Panc1 (cell line): Measurements from ENCODE around the gene NPB.

Experiments
- CTCF ChIP-seq: fragments of 450-650 bp; IDR thresholded peaks from 2 replicates; pipeline ENCODE4 v1.5.1; 2017; ENCODE audit warnings: mild to moderate bottlenecking
- POLR2AphosphoS5 ChIP-seq: IDR thresholded peaks from 2 replicates; pipeline ENCODE4 v1.6.1; 2012; ENCODE audit warnings: mild to moderate bottlenecking, low read depth, low read length, moderate library complexity
- REST ChIP-seq, 2 experiments: IDR thresholded peaks; 2 replicates each; pipeline ENCODE4 v1.6.1; 2011 to 2012; ENCODE audit warnings: low read depth in 2 of 2, control low read depth in 1 of 2, low read length in 1 of 2, mild to moderate bottlenecking in 1 of 2, moderate library complexity in 1 of 2; ENCODE audit not compliant: insufficient read depth in 1 of 2
- SIN3A ChIP-seq: IDR thresholded peaks from 2 replicates; pipeline ENCODE4 v1.6.1; 2012; ENCODE audit warnings: low read depth, mild to moderate bottlenecking, low read length, moderate library complexity, borderline replicate concordance; ENCODE audit not compliant: insufficient read depth
- TCF7L2 ChIP-seq: IDR thresholded peaks from 2 replicates; pipeline ENCODE4 v1.6.1; 2011; ENCODE audit warnings: mild to moderate bottlenecking, low read depth, low read length, inconsistent platforms

GRCh38 chr17:81909966-81910839 lies 8.2 kb downstream of the NPB start:
- no peak for TF ChIP-seq CTCF
- no peak for TF ChIP-seq REST (IDR thresholded peaks at IDR 0.05; ENCODE audit: insufficient read depth in 1 of 2, low read depth in 2 of 2, low read length in 1 of 2)
- no peak for TF ChIP-seq SIN3A
- no peak for TF ChIP-seq POLR2AphosphoS5
- TF ChIP-seq TCF7L2: no peak
